Mesodermal cell (in vitro differentiated cells): ENCODE results near the gene CST9. TPM values are rescaled to one million over a fixed set of nuclear protein-coding genes. Genes with fewer than 3 reads are reported as not detected.

Source experiments
- H3K27ac ChIP-seq: 2 replicates; pipeline ENCODE4 v1.7.0; 2013; ENCODE audit warnings: mild to moderate bottlenecking, low read depth, low read length, moderate library complexity; ENCODE audit not compliant: severe bottlenecking
- H3K36me3 ChIP-seq: 2 replicates; pipeline ENCODE4 v1.7.1; 2013; ENCODE audit warnings: mild to moderate bottlenecking, low read length, moderate library complexity; ENCODE audit not compliant: control insufficient read depth, insufficient read depth
- H3K4me1 ChIP-seq: one replicate; pipeline ENCODE4 v1.7.1; 2013; ENCODE audit warnings: mild to moderate bottlenecking, low read length; ENCODE audit not compliant: insufficient read depth, control insufficient read depth, poor library complexity, severe bottlenecking
- H3K4me3 ChIP-seq: 2 replicates; pipeline ENCODE4 v1.7.0; 2013; ENCODE audit warnings: low read length, control low read depth, mild to moderate bottlenecking; ENCODE audit not compliant: insufficient read depth, poor library complexity, severe bottlenecking; ENCODE audit errors: extremely low read depth
- H3K9me3 ChIP-seq: 2 replicates; pipeline ENCODE4 v1.7.1; 2013; ENCODE audit warnings: mild to moderate bottlenecking, low read length, moderate library complexity; ENCODE audit not compliant: control insufficient read depth
- whole genome bisulfite sequencing, 2 experiments: methylation state at CpG; one replicate each; pipeline ENCODE4 v1.1.5; 2013; ENCODE audit warnings: missing lambda C conversion rate in 2 of 2; ENCODE audit not compliant: insufficient coverage in 2 of 2; 5-methylcytosine and 5-hydroxymethylcytosine counted together
- polyA plus RNA-seq, 2 experiments: library from polyadenylated mRNA; stranded (reverse); fragments of 50-300 nt; gene quantifications; one replicate each; pipeline ENCODE4 v1.2.3, GENCODE V29; 2013

The CST9 gene, protein sequence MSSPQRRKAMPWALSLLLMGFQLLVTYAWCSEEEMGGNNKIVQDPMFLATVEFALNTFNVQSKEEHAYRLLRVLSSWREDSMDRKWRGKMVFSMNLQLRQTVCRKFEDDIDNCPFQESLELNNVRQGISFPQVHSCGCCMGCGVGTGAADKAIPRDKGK
- not detected for polyA plus RNA-seq (2013, experiment 1 of 2)
- polyA plus RNA-seq (2013, experiment 2 of 2): not detected

DNA sequence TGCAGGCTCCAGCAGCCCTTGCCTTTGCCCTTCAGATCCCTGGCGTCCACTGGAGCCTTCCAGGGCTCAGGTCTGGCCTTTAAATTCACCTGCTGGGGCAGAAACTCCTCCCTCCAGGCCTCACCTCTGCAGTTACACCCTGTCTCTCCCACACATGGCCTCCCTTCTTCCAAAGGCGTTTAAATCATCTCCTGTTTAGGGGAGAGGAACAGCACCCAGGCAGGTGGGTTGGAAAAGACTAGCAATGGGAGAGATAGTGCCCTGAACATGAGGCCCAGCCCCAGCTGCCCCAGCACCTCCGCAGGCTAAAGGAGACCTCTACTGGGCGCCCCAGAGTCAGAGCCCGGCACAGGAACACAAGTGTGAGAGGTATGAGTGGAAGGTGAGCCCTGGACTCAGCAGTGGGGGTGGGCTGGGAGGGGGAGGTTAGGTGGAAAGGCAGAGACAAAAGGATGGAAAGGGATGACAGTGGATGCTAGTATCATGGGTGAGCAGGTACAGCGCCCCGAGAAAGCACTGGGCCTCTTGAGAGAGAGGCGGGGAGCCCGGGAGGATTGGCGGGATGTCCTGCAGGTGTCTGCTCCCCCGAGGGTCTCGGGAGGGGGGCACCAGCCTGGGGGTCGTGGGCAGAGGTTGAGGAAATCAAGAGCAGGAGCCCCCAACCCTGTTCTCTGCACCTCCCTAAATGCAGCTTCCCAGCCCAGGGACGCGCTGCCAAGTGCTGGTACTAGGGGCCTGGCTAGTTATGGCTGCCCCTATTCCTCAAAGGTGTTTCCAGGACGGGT, at the start of gene CST9:
CST9 (minus strand) TSS at position 51 of the 785 bp plus-strand sequence. CDS start 53 bp downstream, outside the sequence.
- no peak within 1 kb of the TSS for H3K4me3 ChIP-seq
- H3K36me3 ChIP-seq: no peaks in the 10 kb centered on the region
- no peaks in the 10 kb centered on the region for H3K9me3 ChIP-seq
- H3K27ac ChIP-seq: no peak within 1 kb of the TSS
- WGBS, 2 experiments: 67 to 70% methylated on average over 11 of the region's 16 CpGs
- peaks cover 2% of the 10 kb centered on the region for H3K4me1 ChIP-seq

DNA sequence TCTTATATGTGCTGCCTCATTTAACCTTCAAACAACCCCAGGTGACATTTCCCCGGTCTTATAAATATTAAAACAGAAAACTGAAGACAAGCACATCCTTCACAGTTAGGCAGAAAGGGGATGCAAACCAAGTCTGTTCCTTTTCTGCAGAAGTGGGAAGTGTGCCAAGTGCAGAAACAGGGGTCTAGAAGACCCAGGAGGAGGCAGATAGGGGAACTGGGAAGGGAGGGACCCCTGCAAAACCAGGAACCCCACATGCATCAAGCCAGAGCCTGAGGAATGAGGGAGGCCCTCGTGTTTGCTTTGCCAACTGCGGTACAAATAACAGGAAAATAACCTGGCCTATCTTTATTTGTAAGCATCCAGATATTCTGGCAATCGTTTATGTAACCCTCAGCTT, 49.0 kb upstream of the CST9 start:
- 90 to 100% methylated on average over 2 of the region's 4 CpGs for WGBS, 2 experiments
- no peak overlapping the region for H3K27ac ChIP-seq
- H3K9me3 ChIP-seq: no peaks in the 10 kb centered on the region
- H3K36me3 ChIP-seq: no peaks in the 10 kb centered on the region
- peaks cover 29% of the 10 kb centered on the region for H3K4me1 ChIP-seq
- no peak overlapping the region for H3K4me3 ChIP-seq

DNA sequence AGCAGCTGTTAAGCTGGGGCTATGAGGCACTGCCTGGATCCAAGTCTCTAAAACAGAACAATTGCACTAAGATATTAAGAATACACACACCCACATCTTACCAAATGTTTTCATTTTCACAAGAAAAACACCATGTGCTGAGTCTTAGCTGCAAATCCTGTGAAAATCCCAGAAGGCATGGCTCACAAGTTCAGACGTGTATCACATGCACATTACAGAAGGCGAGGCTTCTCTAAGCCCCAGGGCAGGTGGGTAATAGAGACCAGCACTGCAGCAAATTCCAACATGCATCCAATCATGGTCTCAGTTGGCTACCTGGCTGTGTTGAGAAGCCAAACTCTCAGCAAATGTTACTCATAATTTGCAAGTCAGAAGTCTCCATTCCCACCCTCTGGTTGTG, 48.3 kb upstream of the CST9 start:
- H3K27ac ChIP-seq: no peak overlapping the region

DNA sequence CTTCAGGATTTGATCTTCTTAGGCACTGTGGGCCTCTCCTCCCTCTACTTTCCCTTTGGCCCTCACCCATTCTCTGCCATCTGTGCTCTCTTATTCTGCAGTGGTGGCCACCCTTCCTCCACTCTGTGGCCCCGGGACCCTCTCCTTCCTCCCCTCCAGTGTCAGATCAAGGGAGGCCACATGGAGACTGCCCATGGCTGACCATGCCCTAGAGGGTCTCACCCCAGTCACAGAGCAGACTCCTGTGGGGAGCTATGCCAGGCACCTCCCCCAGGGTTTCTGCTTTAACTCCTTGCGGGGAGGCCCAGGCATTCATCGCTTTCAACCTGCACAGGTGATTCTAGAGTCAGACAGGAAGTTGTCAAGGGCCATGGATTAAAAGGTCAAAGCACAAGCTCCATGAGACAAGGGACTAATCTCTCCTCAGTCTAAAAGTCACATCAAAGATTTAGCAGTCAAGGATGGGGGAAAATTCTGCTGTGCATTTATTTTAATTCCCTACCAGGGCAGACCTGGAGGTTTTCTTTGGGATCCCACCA, 47.8 kb upstream of the CST9 start:
- H3K4me3 ChIP-seq: no peak overlapping the region
- no peaks in the 10 kb centered on the region for H3K9me3 ChIP-seq
- H3K36me3 ChIP-seq: no peaks in the 10 kb centered on the region
- WGBS, 2 experiments: 94 to 100% methylated on average over 3 of the region's 3 CpGs
- H3K4me1 ChIP-seq: peaks cover 17% of the 10 kb centered on the region
- H3K27ac ChIP-seq: no peak overlapping the region

More for the DNA sequence above, 48.3 kb upstream of the CST9 start:
- Histone ChIP-seq H3K4me1 (peaks cover 22% of the 10 kb centered on the region), H3K9me3 (no peaks in the 10 kb centered on the region), H3K36me3 (no peaks in the 10 kb centered on the region), H3K4me3 (no peak overlapping the region)
- WGBS, 2 experiments: 75 to 90% methylated on average over 2 of the region's 2 CpGs

DNA sequence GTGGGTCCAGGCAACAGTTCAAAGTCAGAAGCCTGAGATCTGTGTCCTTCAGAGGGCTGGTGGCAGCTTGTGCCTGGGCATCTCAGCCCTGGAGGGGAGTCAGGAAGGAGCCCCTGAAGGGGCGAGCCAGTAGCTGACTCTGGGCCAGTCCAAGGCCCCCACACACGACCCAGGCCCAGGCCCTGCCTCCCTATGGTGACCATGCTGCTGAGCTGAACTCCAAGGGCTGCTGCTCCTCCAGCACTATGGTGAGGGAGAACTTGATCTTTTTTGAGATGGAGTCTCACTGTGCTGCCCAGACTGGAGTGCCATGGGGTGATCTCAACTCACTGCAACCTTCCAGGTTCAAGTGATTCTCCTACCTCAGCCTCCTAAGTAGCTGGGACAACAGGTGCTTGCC, 47.2 kb upstream of the CST9 start:
- Histone ChIP-seq H3K27ac (no peak overlapping the region), H3K36me3 (no peaks in the 10 kb centered on the region), H3K4me1 (peaks cover 11% of the 10 kb centered on the region), H3K4me3 (no peak overlapping the region), H3K9me3 (no peaks in the 10 kb centered on the region)
- 90 to 100% methylated on average over 2 of the region's 2 CpGs for WGBS, 2 experiments

DNA sequence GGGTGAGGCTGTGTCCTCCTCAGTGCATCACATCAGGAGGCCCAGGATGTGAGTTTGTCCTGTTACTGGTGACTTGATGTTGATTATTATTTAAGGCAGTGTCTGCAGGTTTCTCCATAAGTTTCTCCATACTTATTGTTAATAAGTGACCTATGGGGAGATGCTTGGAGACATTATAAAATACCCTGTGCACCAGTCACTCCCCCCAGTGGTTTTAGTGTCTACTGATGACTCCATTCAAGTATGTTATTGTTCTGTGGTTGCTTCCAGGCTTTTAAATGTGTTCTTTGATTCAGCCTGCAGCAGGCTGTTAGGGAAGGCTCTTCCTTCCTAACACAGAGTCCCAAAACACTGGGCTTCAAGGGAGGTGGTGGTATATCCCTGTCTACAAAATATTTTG, 46.7 kb upstream of the CST9 start:
- Histone ChIP-seq H3K27ac (no peak overlapping the region), H3K4me3 (no peak overlapping the region), H3K36me3 (no peaks in the 10 kb centered on the region), H3K4me1 (peaks cover 8% of the 10 kb centered on the region), H3K9me3 (no peaks in the 10 kb centered on the region)

DNA sequence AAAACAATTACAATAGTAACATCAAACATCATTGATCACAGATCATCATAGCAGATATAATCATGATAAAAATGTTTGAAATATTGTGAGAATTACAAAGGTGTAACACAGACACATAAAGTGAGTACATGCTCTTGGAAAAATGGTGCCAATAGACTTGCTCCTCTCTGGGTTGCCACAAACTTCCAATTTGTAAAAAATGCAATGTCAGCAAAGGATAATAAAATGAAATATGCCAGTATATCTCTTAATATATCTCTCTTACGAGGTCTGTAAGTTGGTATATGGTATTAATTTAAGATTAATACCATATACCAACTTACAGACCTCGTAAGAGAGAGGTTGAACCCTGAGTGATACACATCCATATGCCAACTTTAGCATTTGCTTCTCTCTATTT, 45.4 kb upstream of the CST9 start:
- H3K9me3 ChIP-seq: no peaks in the 10 kb centered on the region
- WGBS, 2 experiments: no CpG with 5 or more reads among the region's 2 CpGs

DNA sequence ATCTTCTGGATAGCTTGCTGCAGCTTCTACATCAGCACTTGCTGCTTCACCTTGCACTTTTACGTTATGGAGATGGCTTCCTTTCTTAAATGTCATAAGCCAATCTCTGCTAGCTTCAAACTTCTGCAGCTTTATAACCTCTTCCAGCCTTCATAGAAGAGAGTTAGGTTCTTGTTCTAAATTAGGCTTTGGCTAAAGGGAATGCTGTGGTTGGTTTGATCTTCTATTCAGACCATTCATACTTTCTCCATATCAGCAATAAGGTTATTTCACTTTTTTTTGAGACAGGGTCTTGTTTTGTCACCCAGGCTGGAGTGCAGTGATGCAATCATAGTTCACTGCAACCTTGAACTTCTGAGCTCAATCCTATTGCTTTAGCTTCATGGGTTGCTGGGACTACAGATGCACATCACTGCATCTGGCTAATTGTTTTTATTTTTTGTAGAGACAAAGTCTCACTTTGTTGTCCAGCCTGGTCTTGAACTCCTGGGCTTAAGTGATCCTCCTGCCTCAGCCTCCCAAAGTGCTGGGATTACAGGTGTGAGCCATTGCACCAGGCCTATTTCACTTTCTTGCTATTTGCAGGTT, 44.2 kb upstream of the CST9 start:
- Histone ChIP-seq H3K36me3 (no peaks in the 10 kb centered on the region), H3K4me1 (peaks cover 3% of the 10 kb centered on the region), H3K9me3 (no peaks in the 10 kb centered on the region), H3K27ac (no peak overlapping the region), H3K4me3 (no peak overlapping the region)
- WGBS, 2 experiments: no CpG with 5 or more reads among the region's 1 CpG

More for the DNA sequence above, 45.4 kb upstream of the CST9 start:
- Histone ChIP-seq H3K4me3 (no peak overlapping the region), H3K4me1 (peaks cover 8% of the 10 kb centered on the region), H3K36me3 (no peaks in the 10 kb centered on the region), H3K27ac (no peak overlapping the region)

DNA sequence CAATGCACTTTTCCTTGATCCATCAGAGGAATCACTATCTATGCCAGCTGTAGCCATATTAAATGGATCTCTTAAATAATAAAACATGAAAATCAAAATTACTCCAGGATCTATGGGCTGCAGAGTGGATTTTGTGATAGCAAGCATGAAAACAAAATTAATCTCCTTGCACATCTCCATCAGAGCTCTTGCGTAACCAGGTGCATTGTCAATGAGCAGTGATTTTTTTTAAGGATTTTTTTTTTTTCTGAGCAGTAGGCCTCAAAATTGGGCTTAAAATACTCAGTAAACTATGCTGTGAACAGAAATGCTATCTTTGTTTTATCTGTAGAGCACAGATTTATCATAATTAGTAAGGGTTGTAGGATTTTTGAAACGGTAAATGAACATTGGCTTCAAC, 43.5 kb upstream of the CST9 start:
- Histone ChIP-seq H3K27ac (no peak overlapping the region), H3K4me3 (no peak overlapping the region), H3K9me3 (no peaks in the 10 kb centered on the region), H3K4me1 (peaks cover 3% of the 10 kb centered on the region), H3K36me3 (no peaks in the 10 kb centered on the region)
- WGBS, 2 experiments: 92% methylated on average over 2 of the region's 2 CpGs; no CpG with 5 or more reads in 1 of the 2 experiments

DNA sequence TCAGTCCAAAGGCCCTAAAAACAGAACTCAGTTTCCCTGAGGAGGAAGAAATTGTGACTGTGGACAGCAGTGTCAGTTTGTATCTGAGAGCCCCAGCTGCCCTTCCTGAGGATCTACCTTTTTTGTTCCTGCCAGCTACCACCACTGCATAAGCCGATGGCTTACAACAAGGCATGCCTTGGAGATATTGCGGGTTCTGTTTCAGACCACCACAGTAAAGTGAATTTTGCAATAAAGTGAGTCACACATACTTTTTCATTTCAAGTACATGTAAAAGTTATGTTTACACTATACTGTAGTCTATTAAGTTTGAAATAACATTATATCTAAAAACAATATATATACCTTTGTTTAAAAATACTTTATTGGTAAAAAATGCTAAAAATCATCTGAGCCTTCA, 41.6 kb upstream of the CST9 start:
- Histone ChIP-seq H3K4me3 (no peak overlapping the region), H3K9me3 (no peaks in the 10 kb centered on the region), H3K36me3 (no peaks in the 10 kb centered on the region), H3K4me1 (peaks cover 10% of the 10 kb centered on the region), H3K27ac (no peak overlapping the region)
- WGBS, 2 experiments: no CpG with 5 or more reads among the region's 2 CpGs
